Peyer's patch (tissue), 4 donors: ENCODE measurements around the gene GALNT13. TPM values are rescaled to one million over a fixed set of nuclear protein-coding genes. Genes with fewer than 3 reads are reported as not detected.

Experiments
- DNase-seq, 3 donors: peaks; one replicate each; pipeline ENCODE4 v3.0.0-alpha.2; 2017 to 2019
- H3K27ac ChIP-seq, 4 donors: fragments of 200-600 bp; sonication (generic); one replicate each; pipeline ENCODE4 v1.5.1; 2016 to 2019
- H3K27me3 ChIP-seq, 2 donors: fragments of 200-600 bp; sonication (generic); one replicate each; pipeline ENCODE4 v1.5.1; 2019
- H3K36me3 ChIP-seq, 3 donors: fragments of 200-600 bp; sonication (generic); one replicate each; pipeline ENCODE4 v1.5.1; 2016 to 2019
- H3K4me1 ChIP-seq, 4 donors: fragments of 200-600 bp; sonication (generic); one replicate each; pipeline ENCODE4 v1.5.1; 2016 to 2019
- H3K4me3 ChIP-seq, 4 donors: fragments of 200-600 bp; sonication (generic); 1 replicate in 3 of 4; 2 replicates in 1 of 4; pipeline ENCODE4 v1.5.1; 2016 to 2019; ENCODE audit warnings: mild to moderate bottlenecking in 1 of 4
- H3K9me3 ChIP-seq, 4 donors: fragments of 200-600 bp; sonication (generic); one replicate each; pipeline ENCODE4 v1.5.1; 2016 to 2019; ENCODE audit warnings: mild to moderate bottlenecking in 1 of 4
- POLR2A ChIP-seq, 2 donors: fragments of 450-650 bp; IDR thresholded peaks; one replicate each; pipeline ENCODE4 v1.5.1; 2017; ENCODE audit warnings: antibody characterized with exemption in 2 of 2, mild to moderate bottlenecking in 2 of 2, moderate library complexity in 2 of 2
- total RNA-seq, 4 donors: library from RNA; depleted of rRNA; stranded (reverse); fragments of >200 nt; gene quantifications; one replicate each; pipeline ENCODE4 v1.1.0, GENCODE V29; 2016
- TF ChIP-seq, protein P1 (sequence below), 6 experiments: fragments of 450-650 bp in 4 of 6; fragments of 200-600 bp in 2 of 6; sonication (generic) in 1 of 6; IDR thresholded peaks; one replicate each; pipeline ENCODE4 v1.5.1; 2017 to 2019; ENCODE audit warnings: antibody characterized with exemption in 6 of 6, mild to moderate bottlenecking in 3 of 6, moderate library complexity in 1 of 6

GALNT13 gene
- total RNA-seq, 4 donors from 2014 or later: 1.6 to 2.7 (median 2.0) TPM

DNA sequence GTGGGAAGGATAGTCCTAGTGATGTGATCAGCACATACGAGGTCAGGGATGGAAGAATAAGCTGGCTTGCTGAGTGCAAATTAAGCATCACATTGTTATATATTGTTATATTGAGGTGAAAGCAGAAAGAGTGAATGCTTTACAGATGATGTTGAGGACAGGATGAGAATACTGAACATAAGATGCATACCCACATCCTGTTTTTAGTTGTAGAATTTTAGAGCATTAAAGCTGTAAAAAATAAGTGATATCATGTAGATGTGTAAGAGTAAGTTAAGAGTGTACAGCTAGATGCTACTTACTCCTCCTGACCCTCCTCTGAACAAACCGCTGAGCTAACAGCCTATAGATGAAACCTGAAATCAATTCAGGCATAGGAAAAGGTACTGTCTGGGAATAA, 555.7 kb downstream of the GALNT13 start:
- Histone ChIP-seq H3K9me3 (no peaks in the 10 kb centered on the region), H3K36me3 (no peaks in the 10 kb centered on the region), H3K27ac (no peak overlapping the region), H3K27me3 (no peaks in the 10 kb centered on the region), H3K4me1 (no peaks in the 10 kb centered on the region), H3K4me3 (no peak overlapping the region)
- DNase-seq: no peak
- TF ChIP-seq, protein P1, sequence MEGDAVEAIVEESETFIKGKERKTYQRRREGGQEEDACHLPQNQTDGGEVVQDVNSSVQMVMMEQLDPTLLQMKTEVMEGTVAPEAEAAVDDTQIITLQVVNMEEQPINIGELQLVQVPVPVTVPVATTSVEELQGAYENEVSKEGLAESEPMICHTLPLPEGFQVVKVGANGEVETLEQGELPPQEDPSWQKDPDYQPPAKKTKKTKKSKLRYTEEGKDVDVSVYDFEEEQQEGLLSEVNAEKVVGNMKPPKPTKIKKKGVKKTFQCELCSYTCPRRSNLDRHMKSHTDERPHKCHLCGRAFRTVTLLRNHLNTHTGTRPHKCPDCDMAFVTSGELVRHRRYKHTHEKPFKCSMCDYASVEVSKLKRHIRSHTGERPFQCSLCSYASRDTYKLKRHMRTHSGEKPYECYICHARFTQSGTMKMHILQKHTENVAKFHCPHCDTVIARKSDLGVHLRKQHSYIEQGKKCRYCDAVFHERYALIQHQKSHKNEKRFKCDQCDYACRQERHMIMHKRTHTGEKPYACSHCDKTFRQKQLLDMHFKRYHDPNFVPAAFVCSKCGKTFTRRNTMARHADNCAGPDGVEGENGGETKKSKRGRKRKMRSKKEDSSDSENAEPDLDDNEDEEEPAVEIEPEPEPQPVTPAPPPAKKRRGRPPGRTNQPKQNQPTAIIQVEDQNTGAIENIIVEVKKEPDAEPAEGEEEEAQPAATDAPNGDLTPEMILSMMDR (IDR thresholded peaks at IDR 0.05): no peak
- no peak for TF ChIP-seq POLR2A (IDR thresholded peaks at IDR 0.05)

- H3K27ac ChIP-seq: no peak overlapping the region
- no peaks in the 10 kb centered on the region for H3K27me3 ChIP-seq
- H3K4me3 ChIP-seq: no peak overlapping the region
- no peaks in the 10 kb centered on the region for H3K4me1 ChIP-seq
- no peak for DNase-seq
- H3K36me3 ChIP-seq: no peaks in the 10 kb centered on the region
- TF ChIP-seq POLR2A (IDR thresholded peaks at IDR 0.05): no peak
- TF ChIP-seq, protein P1 (IDR thresholded peaks at IDR 0.05): no peak
- H3K9me3 ChIP-seq: no peaks in the 10 kb centered on the region
Measured at GRCh38 chr2:154428022-154428421, 556.3 kb downstream of the GALNT13 start.

DNA sequence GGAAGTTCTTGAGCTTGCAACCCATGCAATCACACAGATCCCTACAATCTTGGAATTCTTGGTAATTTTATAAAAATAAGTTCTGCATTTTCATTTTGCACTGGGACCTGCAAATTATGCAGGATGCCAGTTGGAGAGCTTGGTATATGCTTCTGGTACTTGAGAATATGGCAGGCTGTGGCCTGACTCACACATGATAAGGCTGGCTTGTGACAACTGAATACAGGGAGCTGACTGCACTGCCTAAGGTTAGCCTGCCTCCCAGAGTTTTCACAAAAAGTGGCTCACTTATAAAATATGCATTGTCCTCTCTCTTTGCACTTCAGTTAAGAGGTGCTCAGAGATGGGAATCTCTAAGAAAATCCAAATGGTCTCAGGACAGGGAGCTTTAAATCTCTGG, 561.3 kb downstream of the GALNT13 start:
- H3K36me3 ChIP-seq: no peaks in the 10 kb centered on the region
- no peak overlapping the region for H3K27ac ChIP-seq
- no peak for TF ChIP-seq POLR2A (IDR thresholded peaks at IDR 0.05)
- TF ChIP-seq, protein P1 (IDR thresholded peaks at IDR 0.05): no peak
- H3K9me3 ChIP-seq: no peaks in the 10 kb centered on the region
- no peak for DNase-seq
- no peaks in the 10 kb centered on the region for H3K27me3 ChIP-seq
- no peaks in the 10 kb centered on the region for H3K4me1 ChIP-seq
- H3K4me3 ChIP-seq: no peak overlapping the region

DNA sequence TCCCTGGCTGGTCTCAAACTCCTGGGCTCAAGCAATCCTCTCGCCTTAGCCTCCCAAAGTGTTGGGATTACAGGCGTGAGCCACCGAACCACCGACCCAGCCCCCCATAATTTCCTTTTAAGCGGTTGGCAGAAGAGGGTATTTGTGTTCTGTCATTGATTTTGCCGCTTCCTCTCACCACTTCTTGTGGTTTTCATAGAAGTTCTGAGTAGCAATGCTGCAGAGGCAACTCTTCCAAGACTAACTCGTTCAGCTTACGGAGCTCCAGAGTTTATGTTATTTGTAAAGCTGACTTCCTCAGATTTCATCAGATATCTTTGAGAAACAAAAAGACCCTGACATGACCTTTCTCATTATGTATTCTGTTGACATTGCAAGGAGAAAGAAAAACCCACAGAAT, 565.4 kb downstream of the GALNT13 start:
- no peaks in the 10 kb centered on the region for H3K9me3 ChIP-seq

GRCh38 chr2:154439156-154439555, 567.4 kb downstream of the GALNT13 start:
- H3K4me1 ChIP-seq: no peaks in the 10 kb centered on the region
- no peaks in the 10 kb centered on the region for H3K27me3 ChIP-seq
- H3K36me3 ChIP-seq: no peaks in the 10 kb centered on the region
- no peak overlapping the region for H3K27ac ChIP-seq
- TF ChIP-seq POLR2A (IDR thresholded peaks at IDR 0.05): no peak
- TF ChIP-seq, protein P1 (IDR thresholded peaks at IDR 0.05): peak in 3 of 6 experiments; percentile 28 to 44 (median 33)
- no peak overlapping the region for H3K4me3 ChIP-seq
- DNase-seq: no peak
- H3K9me3 ChIP-seq: no peaks in the 10 kb centered on the region

More for the DNA sequence above, 565.4 kb downstream of the GALNT13 start:
- Histone ChIP-seq H3K4me1 (no peaks in the 10 kb centered on the region), H3K4me3 (no peak overlapping the region), H3K36me3 (no peaks in the 10 kb centered on the region), H3K27me3 (no peaks in the 10 kb centered on the region), H3K27ac (no peak overlapping the region)
- TF ChIP-seq, protein P1 (IDR thresholded peaks at IDR 0.05): no peak
- TF ChIP-seq POLR2A (IDR thresholded peaks at IDR 0.05): no peak
- DNase-seq: no peak

GRCh38 chr2:154443919-154444318, 572.2 kb downstream of the GALNT13 start:
- H3K27ac ChIP-seq: no peak overlapping the region
- H3K9me3 ChIP-seq: no peaks in the 10 kb centered on the region
- no peaks in the 10 kb centered on the region for H3K27me3 ChIP-seq
- no peak for TF ChIP-seq POLR2A (IDR thresholded peaks at IDR 0.05)
- TF ChIP-seq, protein P1 (IDR thresholded peaks at IDR 0.05): no peak
- H3K4me3 ChIP-seq: no peak overlapping the region
- peaks cover 0 to 11% (median 0%) of the 10 kb centered on the region in 4 donors for H3K4me1 ChIP-seq
- no peak for DNase-seq
- H3K36me3 ChIP-seq: no peaks in the 10 kb centered on the region
